Right lobe of liver (tissue), 6 donors: ENCODE measurements around the gene APCDD1. TPM values are rescaled to one million over a fixed set of nuclear protein-coding genes. Genes with fewer than 3 reads are reported as not detected.

ENCODE experiments used
- ATAC-seq, 4 donors: fragments of 200-7000 bp; cut with Tn5 transposase; one replicate each; pipeline ENCODE4 v1.9.1; 2020; ENCODE audit warnings: mild to moderate bottlenecking in 4 of 4, moderate library complexity in 4 of 4
- DNase-seq, 3 donors: peaks; one replicate each; pipeline ENCODE4 v3.0.0-alpha.2; 2020
- H3K27ac ChIP-seq, 3 donors: fragments of 200-600 bp; one replicate each; pipeline ENCODE4 v1.8.0; 2022
- H3K27me3 ChIP-seq, 2 donors: fragments of 200-600 bp; one replicate each; pipeline ENCODE4 v1.8.0; 2022
- H3K36me3 ChIP-seq, 4 donors: fragments of 200-600 bp; sonication (generic) in 1 of 4; one replicate each; pipeline versions ENCODE4 v1.5.1 to v1.8.0; 2017 to 2022; ENCODE audit warnings: control low read depth in 1 of 4
- H3K4me1 ChIP-seq, 4 donors: fragments of 200-600 bp; sonication (generic) in 1 of 4; one replicate each; pipeline versions ENCODE4 v1.5.1 to v1.8.0; 2017 to 2022; ENCODE audit warnings: control low read depth in 1 of 4
- H3K4me3 ChIP-seq, 3 donors: fragments of 200-600 bp; one replicate each; pipeline ENCODE4 v1.8.0; 2022
- H3K9me3 ChIP-seq, 4 donors: fragments of 200-600 bp; sonication (generic) in 1 of 4; one replicate each; pipeline versions ENCODE4 v1.5.1 to v1.8.0; 2017 to 2022; ENCODE audit warnings: control low read depth in 1 of 4
- POLR2A ChIP-seq: fragments of 450-650 bp; IDR thresholded peaks from one replicate; pipeline ENCODE4 v1.6.1; 2017; ENCODE audit warnings: antibody characterized with exemption, mild to moderate bottlenecking
- WGBS: methylation state at CpG from one replicate; pipeline ENCODE4 v1.1.6; 2018; ENCODE audit warnings: low coverage, low lambda C conversion rate; ENCODE audit not compliant: insufficient coverage; ENCODE audit errors: missing lambda C conversion rate; 5-methylcytosine and 5-hydroxymethylcytosine counted together
- intact Hi-C, 2 donors: fragments of 100-400 bp; cut with DNase I; formaldehyde crosslinking; loops; one replicate each; pipeline versions ENCODE4 v1.11.2 to v1.14.1; 2022
- total RNA-seq, 6 experiments: library from RNA; depleted of rRNA in 2 of 6; stranded (reverse); fragments of >200 nt in 2 of 6; fragmentation: NEBNext Ultra II Directional in 3 of 6; extraction: Animal tissue kit (Norgen Biotek cat#: 25700) in 3 of 6; gene quantifications; one replicate each; pipeline versions ENCODE4 v1.1.0 to v1.2.4, GENCODE V29; 2016 to 2023
- TF ChIP-seq, protein P1 (sequence below), 4 donors: fragments of 200-600 bp in 3 of 4; fragments of 450-650 bp in 1 of 4; IDR thresholded peaks; one replicate each; pipeline versions ENCODE4 v1.5.1 to v1.8.0; 2016 to 2022; ENCODE audit warnings: antibody characterized with exemption in 4 of 4, mild to moderate bottlenecking in 2 of 4
- donor health status: DM: no; HTN: yes; CAD: no.
- donor health status: DM: no; HTN: no; CAD: no.
- donor health status: DM: no; HTN: no; CAD: no.
- donor health status: DM: no; HTN: yes; CAD: no.
- donor health status: DM: no; HTN: yes; CAD: no.

Gene APCDD1
- total RNA-seq, 6 experiments from 2014 or later: 0.42 to 2.7 (median 0.71) TPM

DNA sequence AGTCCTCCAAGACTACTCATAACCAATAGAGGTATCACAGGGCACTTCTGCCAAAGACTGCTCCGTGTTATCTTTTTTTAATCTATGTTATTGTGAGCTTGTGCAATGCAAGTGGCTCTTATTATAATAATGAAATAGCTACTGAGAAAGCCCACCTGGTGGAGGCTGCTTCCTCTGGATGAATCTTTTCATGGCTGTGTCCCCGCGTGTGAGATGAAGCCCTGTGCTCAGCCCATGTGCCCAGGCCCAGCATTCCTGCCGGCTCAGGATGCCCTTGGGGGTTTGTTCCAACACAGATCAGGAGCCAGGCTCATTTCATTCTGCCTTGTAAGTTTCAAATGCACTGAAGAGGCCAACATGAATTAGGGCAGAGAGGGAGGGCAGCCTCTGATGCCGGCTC, 18.7 kb downstream of the APCDD1 start:
- Histone ChIP-seq H3K27ac (no peak overlapping the region), H3K27me3 (no peaks in the 10 kb centered on the region), H3K36me3 (no peaks in the 10 kb centered on the region), H3K4me1 (no peaks in the 10 kb centered on the region), H3K9me3 (no peaks in the 10 kb centered on the region), H3K4me3 (no peak overlapping the region)
- TF ChIP-seq, protein P1, sequence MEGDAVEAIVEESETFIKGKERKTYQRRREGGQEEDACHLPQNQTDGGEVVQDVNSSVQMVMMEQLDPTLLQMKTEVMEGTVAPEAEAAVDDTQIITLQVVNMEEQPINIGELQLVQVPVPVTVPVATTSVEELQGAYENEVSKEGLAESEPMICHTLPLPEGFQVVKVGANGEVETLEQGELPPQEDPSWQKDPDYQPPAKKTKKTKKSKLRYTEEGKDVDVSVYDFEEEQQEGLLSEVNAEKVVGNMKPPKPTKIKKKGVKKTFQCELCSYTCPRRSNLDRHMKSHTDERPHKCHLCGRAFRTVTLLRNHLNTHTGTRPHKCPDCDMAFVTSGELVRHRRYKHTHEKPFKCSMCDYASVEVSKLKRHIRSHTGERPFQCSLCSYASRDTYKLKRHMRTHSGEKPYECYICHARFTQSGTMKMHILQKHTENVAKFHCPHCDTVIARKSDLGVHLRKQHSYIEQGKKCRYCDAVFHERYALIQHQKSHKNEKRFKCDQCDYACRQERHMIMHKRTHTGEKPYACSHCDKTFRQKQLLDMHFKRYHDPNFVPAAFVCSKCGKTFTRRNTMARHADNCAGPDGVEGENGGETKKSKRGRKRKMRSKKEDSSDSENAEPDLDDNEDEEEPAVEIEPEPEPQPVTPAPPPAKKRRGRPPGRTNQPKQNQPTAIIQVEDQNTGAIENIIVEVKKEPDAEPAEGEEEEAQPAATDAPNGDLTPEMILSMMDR (IDR thresholded peaks at IDR 0.05): no peak
- no peak for TF ChIP-seq POLR2A
- ATAC-seq (no peak), DNase-seq (no peak)
- intact Hi-C loops: no loop called here
- 81% methylated on average over 5 of the region's 5 CpGs for WGBS

- DNase-seq: no peak
These were observed 19.9 kb downstream of the APCDD1 start for GRCh38 chr18:10474309-10474708.

GRCh38 chr18:10475276-10475653, 20.8 kb downstream of the APCDD1 start:
- no peak for DNase-seq
- TF ChIP-seq, protein P1 (IDR thresholded peaks at IDR 0.05): no peak
- no peak for TF ChIP-seq POLR2A
- no peaks in the 10 kb centered on the region for H3K9me3 ChIP-seq
- no peak for ATAC-seq
- no peaks in the 10 kb centered on the region for H3K36me3 ChIP-seq
- H3K27me3 ChIP-seq: no peaks in the 10 kb centered on the region
- intact Hi-C loops: no loop called here
- H3K4me1 ChIP-seq: no peaks in the 10 kb centered on the region
- WGBS: 48% methylated on average over 2 of the region's 3 CpGs
- H3K27ac ChIP-seq: no peak overlapping the region
- H3K4me3 ChIP-seq: no peak overlapping the region

More at GRCh38 chr18:10474309-10474708, 19.9 kb downstream of the APCDD1 start:
- no peak for ATAC-seq
- WGBS: 65% methylated on average over 10 of the region's 17 CpGs
- TF ChIP-seq, protein P1 (IDR thresholded peaks at IDR 0.05): no peak
- TF ChIP-seq POLR2A: no peak
- intact Hi-C loops: no loop called here
- no peak overlapping the region for H3K4me3 ChIP-seq
- H3K4me1 ChIP-seq: no peaks in the 10 kb centered on the region
- no peaks in the 10 kb centered on the region for H3K36me3 ChIP-seq
- H3K9me3 ChIP-seq: no peaks in the 10 kb centered on the region
- H3K27me3 ChIP-seq: no peaks in the 10 kb centered on the region
- no peak overlapping the region for H3K27ac ChIP-seq

- TF ChIP-seq, protein P1 (IDR thresholded peaks at IDR 0.05): no peak
- TF ChIP-seq POLR2A: no peak
- Histone ChIP-seq H3K36me3 (no peaks in the 10 kb centered on the region), H3K27me3 (no peaks in the 10 kb centered on the region), H3K4me3 (no peak overlapping the region), H3K27ac (no peak overlapping the region), H3K9me3 (no peaks in the 10 kb centered on the region), H3K4me1 (no peaks in the 10 kb centered on the region)
- ATAC-seq (no peak), DNase-seq (no peak)
- intact Hi-C loops: no loop called here
- WGBS: 54% methylated on average over 11 of the region's 15 CpGs
These were observed 21.3 kb downstream of the APCDD1 start for GRCh38 chr18:10475654-10476291.
